ENCODE measurements around the gene HACD3. TPM values are rescaled to one million over a fixed set of nuclear protein-coding genes. Genes with fewer than 3 reads are reported as not detected.

HACD3 gene
- total RNA-seq, 1 experiment from 2014 or later: 133 TPM

GRCh38 chr15:65541231-65541820 is 11.1 kb downstream of the HACD3 start:
- peaks cover 3 to 8% (median 4%) of the 10 kb centered on the region in 3 experiments; a peak in 5 of 7 replicates for H3K36me3 Mint-ChIP-seq (ENCODE audit: insufficient read depth in 1 of 3, low read depth in 3 of 3)
- no peaks in the 10 kb centered on the region; a peak in 1 of 5 replicates for H3K9me3 Mint-ChIP-seq
- Histone ChIP-seq H2AFZ (ENCODE audit: low read length) (no peak overlapping the region), H4K5ac (ENCODE audit: insufficient read length, low read depth, low read length) (no peak overlapping the region), H2BK120ac (ENCODE audit: low read depth, low read length, poor library complexity, severe bottlenecking) (no peak overlapping the region), H3K4me2 (ENCODE audit: insufficient read depth, insufficient read length, low read length) (no peak overlapping the region), H3K27me3 (ENCODE audit: insufficient read depth, low read length) (no peaks in the 10 kb centered on the region), H3K79me2 (ENCODE audit: insufficient read depth, low read length) (peaks cover 41% of the 10 kb centered on the region; the same call in 1 of the 2 replicates), H3K23me2 (ENCODE audit: insufficient read length, low read depth, low read length, poor library complexity, severe bottlenecking) (no peaks in the 10 kb centered on the region), H3K56ac (ENCODE audit: insufficient read length, low read depth, low read length) (no peak overlapping the region), H2BK5ac (ENCODE audit: insufficient read length, low read length) (no peak overlapping the region), H3T11ph (ENCODE audit: low read length) (no peak overlapping the region), H2BK15ac (ENCODE audit: low read depth, low read length) (no peak overlapping the region), H2BK20ac (ENCODE audit: low read depth, low read length, poor library complexity, severe bottlenecking) (no peak overlapping the region), H3K9me3 (ENCODE audit: control insufficient read depth, low read depth, low read length) (no peaks in the 10 kb centered on the region), H3K18ac (ENCODE audit: insufficient read length, low read depth, low read length) (no peak overlapping the region), H3K23ac (ENCODE audit: insufficient read length, low read depth, low read length) (no peak overlapping the region), H3K27ac (ENCODE audit: insufficient read length, low read depth, low read length) (no peak overlapping the region), H4K8ac (replicated peaks; ENCODE audit: insufficient read length, low read depth, low read length) (no peak overlapping the region), H3K9ac (ENCODE audit: extremely low read depth, insufficient read length, low read length) (no peak overlapping the region), H3K79me1 (ENCODE audit: insufficient read depth, low read depth, low read length, poor library complexity, severe bottlenecking) (peaks cover 6% of the 10 kb centered on the region), H3K4ac (ENCODE audit: low read depth, low read length) (no peak overlapping the region), H2BK12ac (ENCODE audit: insufficient read length, low read depth, low read length) (no peak overlapping the region), H3K4me1 (ENCODE audit: insufficient read depth, low read length) (no peaks in the 10 kb centered on the region), H3K14ac (ENCODE audit: insufficient read depth, low read length) (no peak overlapping the region), H4K91ac (ENCODE audit: insufficient read length, low read depth, low read length) (no peak overlapping the region), H2AK5ac (ENCODE audit: insufficient read length, low read length) (no peak overlapping the region), H4K20me1 (ENCODE audit: control insufficient read depth, insufficient read depth, insufficient read length) (no peaks in the 10 kb centered on the region)
- TF ChIP-seq, protein P1, sequence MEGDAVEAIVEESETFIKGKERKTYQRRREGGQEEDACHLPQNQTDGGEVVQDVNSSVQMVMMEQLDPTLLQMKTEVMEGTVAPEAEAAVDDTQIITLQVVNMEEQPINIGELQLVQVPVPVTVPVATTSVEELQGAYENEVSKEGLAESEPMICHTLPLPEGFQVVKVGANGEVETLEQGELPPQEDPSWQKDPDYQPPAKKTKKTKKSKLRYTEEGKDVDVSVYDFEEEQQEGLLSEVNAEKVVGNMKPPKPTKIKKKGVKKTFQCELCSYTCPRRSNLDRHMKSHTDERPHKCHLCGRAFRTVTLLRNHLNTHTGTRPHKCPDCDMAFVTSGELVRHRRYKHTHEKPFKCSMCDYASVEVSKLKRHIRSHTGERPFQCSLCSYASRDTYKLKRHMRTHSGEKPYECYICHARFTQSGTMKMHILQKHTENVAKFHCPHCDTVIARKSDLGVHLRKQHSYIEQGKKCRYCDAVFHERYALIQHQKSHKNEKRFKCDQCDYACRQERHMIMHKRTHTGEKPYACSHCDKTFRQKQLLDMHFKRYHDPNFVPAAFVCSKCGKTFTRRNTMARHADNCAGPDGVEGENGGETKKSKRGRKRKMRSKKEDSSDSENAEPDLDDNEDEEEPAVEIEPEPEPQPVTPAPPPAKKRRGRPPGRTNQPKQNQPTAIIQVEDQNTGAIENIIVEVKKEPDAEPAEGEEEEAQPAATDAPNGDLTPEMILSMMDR (conservative IDR thresholded peaks at IDR 0.05): no peak
- H3K27me3 Mint-ChIP-seq (ENCODE audit: low read depth): no peaks in the 10 kb centered on the region
- no CpG with 5 or more reads among the region's 3 CpGs for WGBS (ENCODE audit: extremely low coverage, insufficient read length, low lambda C conversion rate)
- H3K4me1 Mint-ChIP-seq: peaks cover 3 to 9% of the 10 kb centered on the region in 2 experiments
- H3K27ac Mint-ChIP-seq: peak overlapping the region in 1 of 3 experiments; percentile 14; a peak in 1 of 7 replicates
- no peak for DNase-seq
- no peak overlapping the region for H3K4me3 Mint-ChIP-seq

Measured in H9 (cell line).